Adipocyte (in vitro differentiated cells): Measurements from ENCODE around the gene FUT1.

Source experiments
- DNase-seq: peaks from one replicate; pipeline ENCODE4 v3.0.0-alpha.2; 2015; ENCODE audit warnings: low read depth
- H3K27me3 ChIP-seq: replicated peaks from 2 replicates; pipeline ENCODE4 v1.7.0; 2013; ENCODE audit warnings: mild to moderate bottlenecking, low read length, moderate library complexity; ENCODE audit not compliant: control insufficient read depth, insufficient read depth
- H3K36me3 ChIP-seq: 2 replicates; pipeline ENCODE4 v1.7.0; 2013; ENCODE audit warnings: low read length, mild to moderate bottlenecking, moderate library complexity; ENCODE audit not compliant: control insufficient read depth, insufficient read depth, severe bottlenecking
- H3K4me1 ChIP-seq: 2 replicates; pipeline ENCODE4 v1.7.0; 2013; ENCODE audit warnings: mild to moderate bottlenecking, low read length, moderate library complexity; ENCODE audit not compliant: control insufficient read depth, insufficient read depth
- H3K4me3 ChIP-seq: 2 replicates; pipeline ENCODE4 v1.7.0; 2013; ENCODE audit warnings: mild to moderate bottlenecking, low read length, moderate library complexity
- H3K9ac ChIP-seq: 2 replicates; pipeline ENCODE4 v1.7.0; 2013; ENCODE audit warnings: mild to moderate bottlenecking, low read length, moderate library complexity
- H3K9me3 ChIP-seq: 2 replicates; pipeline ENCODE4 v1.7.0; 2013; ENCODE audit warnings: mild to moderate bottlenecking, low read length, moderate library complexity; ENCODE audit not compliant: control insufficient read depth

The FUT1 gene

DNA sequence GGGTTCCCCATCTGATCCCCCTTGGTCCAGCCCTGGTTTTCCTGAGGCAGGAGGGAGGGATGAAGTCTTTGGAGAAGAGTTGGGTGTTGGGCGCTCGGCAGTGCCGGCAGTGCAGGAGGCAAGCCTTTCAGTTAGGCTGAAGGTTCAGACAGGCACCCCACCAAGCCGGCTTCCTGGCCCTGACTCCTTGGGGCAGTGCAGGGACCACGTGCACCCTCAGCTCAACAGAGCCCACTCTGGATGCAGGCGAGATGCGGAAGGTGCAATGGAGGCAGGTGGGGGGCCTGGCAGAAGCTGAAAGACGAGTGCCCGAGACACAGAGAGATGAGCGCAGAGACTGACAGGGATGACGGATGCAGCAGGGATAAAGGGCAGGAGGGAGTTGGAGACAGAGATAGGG, 44.0 kb downstream of the FUT1 start:
- H3K9ac ChIP-seq, result no peak overlapping the region
- no peaks in the 10 kb centered on the region for H3K36me3 ChIP-seq
- peaks cover 4% of the 10 kb centered on the region for H3K9me3 ChIP-seq
- H3K27me3 ChIP-seq, result no peaks in the 10 kb centered on the region
- no peak overlapping the region for H3K4me3 ChIP-seq
- H3K4me1 ChIP-seq, result peaks cover 4% of the 10 kb centered on the region
- DNase-seq, result no peak

DNA sequence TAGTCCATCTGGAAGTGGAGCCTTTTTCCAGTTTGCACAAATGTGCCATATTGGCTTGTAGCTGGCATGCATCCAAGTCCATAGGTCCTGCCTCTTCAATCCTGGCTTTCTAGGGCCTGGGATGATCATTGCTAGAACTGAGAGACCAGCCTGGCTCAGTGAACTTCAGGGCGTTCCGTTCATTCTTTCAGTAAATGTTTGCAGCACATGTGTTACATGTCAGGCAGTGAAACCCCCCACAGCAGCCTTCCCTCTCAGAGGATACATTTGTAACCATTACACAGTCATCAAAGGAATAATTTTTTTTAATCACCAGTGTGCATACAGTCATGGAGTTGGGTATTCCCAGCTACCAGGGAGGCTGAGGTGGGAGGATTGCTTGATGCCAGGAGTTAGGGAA, 47.0 kb downstream of the FUT1 start:
- H3K4me1 ChIP-seq, result no peaks in the 10 kb centered on the region
- no peak for DNase-seq
- no peak overlapping the region for H3K9ac ChIP-seq
- H3K27me3 ChIP-seq, result no peaks in the 10 kb centered on the region
- no peak overlapping the region for H3K4me3 ChIP-seq
- no peaks in the 10 kb centered on the region for H3K36me3 ChIP-seq
- H3K9me3 ChIP-seq, result no peaks in the 10 kb centered on the region

DNA sequence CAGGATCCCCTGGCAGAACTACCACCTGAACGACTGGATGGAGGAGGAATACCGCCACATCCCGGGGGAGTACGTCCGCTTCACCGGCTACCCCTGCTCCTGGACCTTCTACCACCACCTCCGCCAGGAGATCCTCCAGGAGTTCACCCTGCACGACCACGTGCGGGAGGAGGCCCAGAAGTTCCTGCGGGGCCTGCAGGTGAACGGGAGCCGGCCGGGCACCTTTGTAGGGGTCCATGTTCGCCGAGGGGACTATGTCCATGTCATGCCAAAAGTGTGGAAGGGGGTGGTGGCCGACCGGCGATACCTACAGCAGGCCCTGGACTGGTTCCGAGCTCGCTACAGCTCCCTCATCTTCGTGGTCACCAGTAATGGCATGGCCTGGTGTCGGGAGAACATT, 49.1 kb downstream of the FUT1 start:
- H3K9ac ChIP-seq, result no peak overlapping the region
- H3K4me1 ChIP-seq, result peaks cover 5% of the 10 kb centered on the region
- H3K4me3 ChIP-seq, result no peak overlapping the region
- H3K9me3 ChIP-seq, result no peaks in the 10 kb centered on the region
- DNase-seq, result no peak
- H3K27me3 ChIP-seq, result no peaks in the 10 kb centered on the region
- no peaks in the 10 kb centered on the region for H3K36me3 ChIP-seq

DNA sequence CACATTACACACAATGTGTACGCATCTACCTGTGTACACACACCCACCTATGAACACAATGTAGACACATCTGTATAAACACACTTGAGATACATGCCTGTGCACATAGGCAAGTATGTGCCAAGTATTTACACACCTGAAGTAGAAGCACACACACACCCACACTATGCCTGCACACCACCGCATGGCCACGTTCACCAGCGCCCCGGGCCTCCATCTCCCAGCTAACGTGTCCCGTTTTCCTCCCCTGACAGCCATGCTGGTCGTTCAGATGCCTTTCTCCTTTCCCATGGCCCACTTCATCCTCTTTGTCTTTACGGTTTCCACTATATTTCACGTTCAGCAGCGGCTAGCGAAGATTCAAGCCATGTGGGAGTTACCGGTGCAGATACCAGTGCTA, 49.7 kb downstream of the FUT1 start:
- Histone ChIP-seq H3K27me3 (no peaks in the 10 kb centered on the region), H3K9me3 (no peaks in the 10 kb centered on the region), H3K9ac (no peak overlapping the region), H3K4me1 (peaks cover 5% of the 10 kb centered on the region), H3K36me3 (no peaks in the 10 kb centered on the region), H3K4me3 (no peak overlapping the region)
- no peak for DNase-seq

DNA sequence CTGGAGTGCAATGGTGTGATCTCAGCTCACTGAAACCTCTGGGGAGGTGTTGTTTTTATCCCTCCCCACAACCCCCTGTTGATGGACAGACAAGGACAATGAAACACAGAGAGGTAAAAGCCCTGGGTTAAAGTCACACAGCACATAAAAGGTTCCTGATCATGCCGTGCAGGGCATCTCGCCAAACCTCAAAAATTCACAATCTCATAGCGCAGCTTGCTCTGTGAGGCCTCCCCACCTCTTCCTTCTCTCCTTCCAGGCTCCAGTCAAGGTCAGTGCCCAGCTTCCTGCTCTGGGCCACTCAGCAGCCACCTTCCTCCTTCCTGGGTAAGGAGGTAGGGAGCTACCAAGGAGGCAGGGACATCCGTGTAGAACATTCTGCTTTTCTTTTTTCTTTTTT, 54.4 kb downstream of the FUT1 start:
- Histone ChIP-seq H3K36me3 (no peaks in the 10 kb centered on the region), H3K4me3 (no peak overlapping the region), H3K9me3 (no peaks in the 10 kb centered on the region), H3K9ac (no peak overlapping the region), H3K4me1 (peaks cover 9% of the 10 kb centered on the region), H3K27me3 (peaks cover 12% of the 10 kb centered on the region)
- DNase-seq, result peak; percentile 53
